Activated T-helper 17 cell treated with anti-CD3 and anti-CD28 coated beads, Interleukin-2, amount 50 U/mL, for 72 hours (primary cell): ENCODE data around the gene ADCY4. TPM values are rescaled to one million over a fixed set of nuclear protein-coding genes. Genes with fewer than 3 reads are reported as not detected.
A peak's percentile ranks its signal among the peaks of the same experiment; 100 is the strongest.
"Not testable (repeated sequence)": the region's sequence is repeated elsewhere in the genome, so short reads cannot be mapped to it uniquely, and the experiment has no call there.

Source experiments
- ATAC-seq: fragments of 150-1000 bp; cut with Tn5 transposase; replicated peaks from 2 replicates; pipeline ENCODE4 v1.10.0; 2021; ENCODE audit warnings: mild to moderate bottlenecking, moderate library complexity
- H3K27ac Mint-ChIP-seq: one replicate; pipeline ENCODE4 v1.8.0; 2022; ENCODE audit warnings: mixed read lengths
- H3K27me3 Mint-ChIP-seq: one replicate; pipeline ENCODE4 v1.8.0; 2022; ENCODE audit warnings: mixed read lengths
- H3K36me3 Mint-ChIP-seq: one replicate; pipeline ENCODE4 v1.8.0; 2022; ENCODE audit warnings: low read depth, mild to moderate bottlenecking, mixed read lengths
- H3K4me1 Mint-ChIP-seq: one replicate; pipeline ENCODE4 v1.8.0; 2022; ENCODE audit warnings: mixed read lengths
- H3K4me3 Mint-ChIP-seq: one replicate; pipeline ENCODE4 v1.8.0; 2022; ENCODE audit warnings: mild to moderate bottlenecking, mixed read lengths
- H3K9me3 Mint-ChIP-seq: one replicate; pipeline ENCODE4 v1.8.0; 2022; ENCODE audit warnings: mixed read lengths
- total RNA-seq, 2 donors: library from RNA; stranded (reverse); gene quantifications; one replicate each; pipeline ENCODE4 v1.2.3, GENCODE V29; 2022

The ADCY4 gene
- total RNA-seq, 2 donors from 2014 or later: 2.3 to 10.5 TPM

GRCh38 chr14:24356208-24356607 lies 21.3 kb upstream of the ADCY4 start:
- no peak overlapping the region for H3K27ac Mint-ChIP-seq
- no peaks in the 10 kb centered on the region for H3K36me3 Mint-ChIP-seq
- H3K4me1 Mint-ChIP-seq: no peaks in the 10 kb centered on the region
- H3K9me3 Mint-ChIP-seq: no peaks in the 10 kb centered on the region
- H3K4me3 Mint-ChIP-seq: no peak overlapping the region
- ATAC-seq: no peak
- H3K27me3 Mint-ChIP-seq: peaks cover 13% of the 10 kb centered on the region

GRCh38 chr14:24355009-24355408 lies 20.1 kb upstream of the ADCY4 start:
- H3K27ac Mint-ChIP-seq: no peak overlapping the region
- peaks cover 14% of the 10 kb centered on the region for H3K27me3 Mint-ChIP-seq
- H3K4me1 Mint-ChIP-seq: no peaks in the 10 kb centered on the region
- H3K4me3 Mint-ChIP-seq: no peak overlapping the region
- no peak for ATAC-seq
- H3K9me3 Mint-ChIP-seq: no peaks in the 10 kb centered on the region
- H3K36me3 Mint-ChIP-seq: no peaks in the 10 kb centered on the region

GRCh38 chr14:24354482-24354825 lies 19.6 kb upstream of the ADCY4 start:
- H3K9me3 Mint-ChIP-seq, H3K4me3 Mint-ChIP-seq, H3K36me3 Mint-ChIP-seq, H3K27ac Mint-ChIP-seq, H3K4me1 Mint-ChIP-seq, ATAC-seq: not testable (repeated sequence)
- peaks cover 19% of the 10 kb centered on the region for H3K27me3 Mint-ChIP-seq

- Mint-ChIP-seq H3K27me3 (peaks cover 21% of the 10 kb centered on the region), H3K4me1 (no peaks in the 10 kb centered on the region), H3K4me3 (no peak overlapping the region), H3K9me3 (no peaks in the 10 kb centered on the region), H3K27ac (no peak overlapping the region), H3K36me3 (no peaks in the 10 kb centered on the region)
- ATAC-seq: peak; percentile 34
Observed at GRCh38 chr14:24353559-24354481, 18.9 kb upstream of the ADCY4 start.

- Mint-ChIP-seq H3K4me1 (no peaks in the 10 kb centered on the region), H3K9me3 (no peaks in the 10 kb centered on the region), H3K27ac (no peak overlapping the region), H3K4me3 (no peak overlapping the region), H3K27me3 (peaks cover 17% of the 10 kb centered on the region), H3K36me3 (no peaks in the 10 kb centered on the region)
- ATAC-seq: no peak
Observed at GRCh38 chr14:24351517-24351916, 16.6 kb upstream of the ADCY4 start.

- Mint-ChIP-seq H3K4me1 (no peaks in the 10 kb centered on the region), H3K36me3 (no peaks in the 10 kb centered on the region), H3K4me3 (no peak overlapping the region), H3K27ac (no peak overlapping the region), H3K9me3 (no peaks in the 10 kb centered on the region), H3K27me3 (peaks cover 25% of the 10 kb centered on the region)
- no peak for ATAC-seq
Observed at GRCh38 chr14:24349742-24350141, 14.9 kb upstream of the ADCY4 start.

- Mint-ChIP-seq H3K27me3 (peaks cover 29% of the 10 kb centered on the region), H3K9me3 (no peaks in the 10 kb centered on the region), H3K36me3 (no peaks in the 10 kb centered on the region), H3K27ac (no peak overlapping the region), H3K4me1 (no peaks in the 10 kb centered on the region), H3K4me3 (no peak overlapping the region)
- no peak for ATAC-seq
Observed at GRCh38 chr14:24348186-24348585, 13.3 kb upstream of the ADCY4 start.

- ATAC-seq: no peak
- H3K4me1 Mint-ChIP-seq: no peaks in the 10 kb centered on the region
- no peak overlapping the region for H3K27ac Mint-ChIP-seq
- H3K4me3 Mint-ChIP-seq: no peak overlapping the region
- H3K36me3 Mint-ChIP-seq: no peaks in the 10 kb centered on the region
- peaks cover 26% of the 10 kb centered on the region for H3K27me3 Mint-ChIP-seq
- H3K9me3 Mint-ChIP-seq: no peaks in the 10 kb centered on the region
Observed at GRCh38 chr14:24347134-24347533, 12.3 kb upstream of the ADCY4 start.

- no peak for ATAC-seq
Observed at GRCh38 chr14:24343795-24344660, 9.2 kb upstream of the ADCY4 start.

GRCh38 chr14:24342889-24343288 lies 8.0 kb upstream of the ADCY4 start:
- no peak for ATAC-seq
- Mint-ChIP-seq H3K36me3 (peaks cover 7% of the 10 kb centered on the region), H3K4me1 (peaks cover 4% of the 10 kb centered on the region), H3K4me3 (no peak overlapping the region), H3K27me3 (peaks cover 12% of the 10 kb centered on the region), H3K27ac (no peak overlapping the region), H3K9me3 (no peaks in the 10 kb centered on the region)

More at GRCh38 chr14:24343795-24344660, 9.2 kb upstream of the ADCY4 start:
- Mint-ChIP-seq H3K4me1 (peaks cover 4% of the 10 kb centered on the region), H3K27me3 (peaks cover 12% of the 10 kb centered on the region), H3K27ac (no peak overlapping the region), H3K4me3 (no peak overlapping the region), H3K36me3 (no peaks in the 10 kb centered on the region), H3K9me3 (no peaks in the 10 kb centered on the region)

- H3K36me3 Mint-ChIP-seq: peaks cover 28% of the 10 kb centered on the region
- no peak overlapping the region for H3K27ac Mint-ChIP-seq
- H3K4me3 Mint-ChIP-seq: peak overlapping the region; percentile 88
- no peaks in the 10 kb centered on the region for H3K9me3 Mint-ChIP-seq
- H3K4me1 Mint-ChIP-seq: peaks cover 4% of the 10 kb centered on the region
- ATAC-seq: no peak
- H3K27me3 Mint-ChIP-seq: peaks cover 12% of the 10 kb centered on the region
Observed at GRCh38 chr14:24340606-24341005, 5.7 kb upstream of the ADCY4 start.

- ATAC-seq: peak; percentile 97
- no peaks in the 10 kb centered on the region for H3K9me3 Mint-ChIP-seq
- peaks cover 37% of the 10 kb centered on the region for H3K36me3 Mint-ChIP-seq
- peak within 1 kb of the TSS; percentile 64 for H3K27ac Mint-ChIP-seq
- peaks cover 11% of the 10 kb centered on the region for H3K27me3 Mint-ChIP-seq
- peaks cover 4% of the 10 kb centered on the region for H3K4me1 Mint-ChIP-seq
- peak within 1 kb of the TSS; percentile 88 for H3K4me3 Mint-ChIP-seq
Observed at GRCh38 chr14:24339284-24340151, 4.6 kb upstream of the ADCY4 start, which contains the start of gene RIPK3. RIPK3 (minus strand) TSS chr14:24339991; CDS start chr14:24339826, 165 bp downstream.

- Mint-ChIP-seq H3K27ac (no peak overlapping the region), H3K4me1 (peaks cover 4% of the 10 kb centered on the region), H3K36me3 (peaks cover 37% of the 10 kb centered on the region), H3K27me3 (peaks cover 8% of the 10 kb centered on the region), H3K4me3 (peak overlapping the region; percentile 88), H3K9me3 (no peaks in the 10 kb centered on the region)
- ATAC-seq: no peak
Observed at GRCh38 chr14:24338843-24339242, 4.0 kb upstream of the ADCY4 start.

GRCh38 chr14:24337824-24338175 lies 2.9 kb upstream of the ADCY4 start:
- peaks cover 4% of the 10 kb centered on the region for H3K4me1 Mint-ChIP-seq
- peaks cover 37% of the 10 kb centered on the region for H3K36me3 Mint-ChIP-seq
- H3K9me3 Mint-ChIP-seq: no peaks in the 10 kb centered on the region
- H3K4me3 Mint-ChIP-seq: peak overlapping the region; percentile 88
- no peak overlapping the region for H3K27ac Mint-ChIP-seq
- no peak for ATAC-seq
- H3K27me3 Mint-ChIP-seq: peaks cover 6% of the 10 kb centered on the region
